ENCODE results near the gene ANKIB1.
"Not testable (repeated sequence)": the region's sequence is repeated elsewhere in the genome, so short reads cannot be mapped to it uniquely, and the experiment has no call there.

Gene ANKIB1

GRCh38 chr7:92330835-92331438, 85.2 kb downstream of the ANKIB1 start:
- DNase-seq (ENCODE audit: low read depth) = no peak

GRCh38 chr7:92331508-92331907, 85.7 kb downstream of the ANKIB1 start:
- DNase-seq (ENCODE audit: low read depth) = no peak

- DNase-seq (ENCODE audit: low read depth) = no peak
Measured at GRCh38 chr7:92332782-92333181, 87.0 kb downstream of the ANKIB1 start.

- DNase-seq (ENCODE audit: low read depth) = no peak
Measured at GRCh38 chr7:92333866-92334265, 88.1 kb downstream of the ANKIB1 start.

- no peak for DNase-seq (ENCODE audit: low read depth)
Measured at GRCh38 chr7:92335574-92335973, 89.8 kb downstream of the ANKIB1 start.

GRCh38 chr7:92336662-92337340, 91.0 kb downstream of the ANKIB1 start:
- DNase-seq (ENCODE audit: low read depth) = no peak

- no peak for DNase-seq (ENCODE audit: low read depth)
Measured at GRCh38 chr7:92340016-92340415, 94.2 kb downstream of the ANKIB1 start.

- no peak for DNase-seq (ENCODE audit: low read depth)
Measured at GRCh38 chr7:92343714-92344113, 97.9 kb downstream of the ANKIB1 start.

- no peak for DNase-seq (ENCODE audit: low read depth)
Measured at GRCh38 chr7:92352009-92352408, 106.2 kb downstream of the ANKIB1 start.

GRCh38 chr7:92354214-92354613, 108.4 kb downstream of the ANKIB1 start:
- no peak for DNase-seq (ENCODE audit: low read depth)

- no peak for DNase-seq (ENCODE audit: low read depth)
Measured at GRCh38 chr7:92356406-92356805, 110.6 kb downstream of the ANKIB1 start.

GRCh38 chr7:92357260-92357659, 111.5 kb downstream of the ANKIB1 start:
- no peak for DNase-seq (ENCODE audit: low read depth)

- DNase-seq (ENCODE audit: low read depth) = not testable (repeated sequence)
Measured at GRCh38 chr7:92359179-92359578, 113.4 kb downstream of the ANKIB1 start.

GRCh38 chr7:92359801-92360200, 114.0 kb downstream of the ANKIB1 start:
- peak; percentile 42 for DNase-seq (ENCODE audit: low read depth)

- no peak for DNase-seq (ENCODE audit: low read depth)
Measured at GRCh38 chr7:92360387-92360786, 114.6 kb downstream of the ANKIB1 start.

- DNase-seq (ENCODE audit: low read depth) = no peak
Measured at GRCh38 chr7:92362131-92362530, 116.4 kb downstream of the ANKIB1 start.

- no peak for DNase-seq (ENCODE audit: low read depth)
Measured at GRCh38 chr7:92366730-92367129, 121.0 kb downstream of the ANKIB1 start.

- DNase-seq (ENCODE audit: low read depth) = no peak
Measured at GRCh38 chr7:92368741-92369140, 123.0 kb downstream of the ANKIB1 start.

- DNase-seq (ENCODE audit: low read depth) = no peak
Measured at GRCh38 chr7:92375013-92375412, 129.2 kb downstream of the ANKIB1 start.

- no peak for DNase-seq (ENCODE audit: low read depth)
Measured at GRCh38 chr7:92391071-92391470, 145.3 kb downstream of the ANKIB1 start.

- DNase-seq (ENCODE audit: low read depth) = no peak
Measured at GRCh38 chr7:92397542-92397941, 151.8 kb downstream of the ANKIB1 start.

GRCh38 chr7:92400013-92400412, 154.2 kb downstream of the ANKIB1 start:
- DNase-seq (ENCODE audit: low read depth) = no peak

GRCh38 chr7:92402920-92403759, 157.4 kb downstream of the ANKIB1 start:
- peak; percentile 45 for DNase-seq (ENCODE audit: low read depth)
